Stimulated activated memory B cell treated with anti-CD40 and anti-IgM and Interleukin-4, amounts not matched to agents 10 μg/mL and 1 μg/mL and 100 μg/mL, for 72 hours (primary cell): ENCODE results near the gene PHYKPL.

Experiments
- ATAC-seq: fragments of 150-1000 bp; cut with Tn5 transposase; 2 replicates; pipeline ENCODE4 v1.10.0; 2021
- H3K27ac Mint-ChIP-seq: one replicate; pipeline ENCODE4 v1.8.0; 2022; ENCODE audit warnings: mild to moderate bottlenecking, mixed read lengths
- H3K27me3 Mint-ChIP-seq: one replicate; pipeline ENCODE4 v1.8.0; 2022; ENCODE audit warnings: mixed read lengths
- H3K36me3 Mint-ChIP-seq: one replicate; pipeline ENCODE4 v1.8.0; 2022; ENCODE audit warnings: mixed read lengths
- H3K4me1 Mint-ChIP-seq: one replicate; pipeline ENCODE4 v1.8.0; 2022; ENCODE audit warnings: mixed read lengths
- H3K4me3 Mint-ChIP-seq: one replicate; pipeline ENCODE4 v1.8.0; 2022; ENCODE audit warnings: mild to moderate bottlenecking, moderate library complexity, mixed read lengths
- H3K9me3 Mint-ChIP-seq: one replicate; pipeline ENCODE4 v1.8.0; 2022; ENCODE audit warnings: mixed read lengths

The PHYKPL gene

DNA sequence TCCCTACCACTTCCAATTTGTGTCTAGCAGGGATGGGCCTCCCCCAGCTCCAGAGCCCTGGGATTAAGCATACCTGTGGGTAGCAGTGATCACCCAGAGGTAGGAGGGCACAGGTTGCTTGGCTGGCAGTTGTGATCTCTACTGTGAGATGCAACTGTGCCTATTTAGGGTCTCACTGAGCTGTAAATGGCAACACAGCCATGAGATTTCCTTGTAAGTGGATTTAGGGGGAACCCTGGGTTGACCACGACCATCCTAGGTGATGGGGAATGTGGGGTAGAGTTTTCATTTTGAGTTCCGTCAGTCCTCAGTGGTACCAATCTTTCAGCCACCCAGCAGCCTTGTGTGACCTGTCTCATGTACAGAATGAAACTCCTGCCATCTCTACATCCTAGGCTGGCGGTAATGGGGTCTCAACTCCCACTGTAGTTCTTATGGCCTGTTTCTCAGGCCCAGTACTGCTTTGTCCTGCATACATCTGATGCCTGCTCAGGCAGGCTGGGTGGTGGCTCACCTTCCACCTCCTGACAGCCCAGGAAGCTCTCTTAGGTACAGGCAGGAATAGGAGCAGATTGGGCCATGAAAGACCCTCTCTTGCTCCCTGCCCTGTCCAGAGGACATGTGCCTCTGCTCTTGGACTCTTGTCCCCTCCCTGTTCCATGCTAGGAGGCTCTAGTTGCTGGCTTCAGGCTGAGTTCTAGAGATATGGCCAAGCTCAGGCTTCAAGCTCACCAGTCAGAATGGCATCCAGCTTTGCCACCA, 20.2 kb downstream of the PHYKPL start:
- peaks cover 70% of the 10 kb centered on the region for H3K36me3 Mint-ChIP-seq
- H3K27ac Mint-ChIP-seq: no peak overlapping the region
- H3K9me3 Mint-ChIP-seq: no peaks in the 10 kb centered on the region
- H3K27me3 Mint-ChIP-seq: no peaks in the 10 kb centered on the region
- no peak overlapping the region for H3K4me3 Mint-ChIP-seq
- H3K4me1 Mint-ChIP-seq: peaks cover 62% of the 10 kb centered on the region
- ATAC-seq: no peak

DNA sequence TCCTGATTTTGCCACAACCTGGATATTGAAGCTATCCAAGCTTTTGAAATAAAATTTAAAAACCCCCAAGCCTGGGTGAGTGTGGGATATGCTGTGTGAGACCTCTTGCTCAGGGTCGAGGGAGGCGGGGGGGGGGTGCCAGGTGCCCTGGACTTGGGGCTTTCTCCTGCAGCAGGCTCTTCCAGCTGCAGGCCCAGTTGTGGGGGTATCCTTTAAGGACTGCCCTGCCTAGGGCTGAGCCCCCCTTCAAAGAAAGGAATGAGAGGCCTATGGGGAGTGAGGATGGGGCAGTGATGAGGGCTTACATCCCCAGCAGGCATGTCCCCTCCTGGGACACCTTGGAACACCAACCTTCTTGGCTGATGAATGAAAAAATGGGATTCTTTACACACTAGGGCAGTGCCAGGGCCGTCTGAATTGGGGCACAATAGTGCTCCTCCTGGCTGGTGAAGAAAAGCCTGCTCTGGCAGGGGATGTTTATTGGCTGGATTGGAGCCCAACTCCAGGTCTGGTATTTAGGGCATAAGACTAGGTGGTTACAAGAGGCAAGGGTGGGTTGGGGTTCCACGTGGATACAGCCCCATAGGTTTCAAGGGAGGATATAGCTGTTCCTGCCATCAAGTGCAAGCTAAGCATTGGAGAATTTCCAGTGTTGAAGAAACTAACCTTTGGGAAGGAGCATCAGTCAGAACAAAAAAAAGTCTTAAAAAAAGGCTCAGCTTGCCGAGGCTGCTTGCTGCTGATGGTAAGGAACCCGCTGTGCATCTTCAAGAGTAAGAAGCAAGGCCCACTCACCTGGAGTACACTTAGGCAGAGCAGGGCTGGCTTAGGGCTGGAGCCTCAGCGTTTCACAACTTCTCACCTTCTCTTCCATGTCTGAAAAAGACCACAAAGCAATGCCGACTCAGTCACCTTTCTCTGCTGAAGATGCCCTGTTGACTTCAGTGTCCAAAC, 21.2 kb downstream of the PHYKPL start:
- ATAC-seq: no peak
- Mint-ChIP-seq H3K36me3 (peaks cover 65% of the 10 kb centered on the region), H3K9me3 (no peaks in the 10 kb centered on the region), H3K4me1 (peaks cover 67% of the 10 kb centered on the region), H3K27ac (peak overlapping the region; percentile 27), H3K4me3 (no peak overlapping the region), H3K27me3 (no peaks in the 10 kb centered on the region)

DNA sequence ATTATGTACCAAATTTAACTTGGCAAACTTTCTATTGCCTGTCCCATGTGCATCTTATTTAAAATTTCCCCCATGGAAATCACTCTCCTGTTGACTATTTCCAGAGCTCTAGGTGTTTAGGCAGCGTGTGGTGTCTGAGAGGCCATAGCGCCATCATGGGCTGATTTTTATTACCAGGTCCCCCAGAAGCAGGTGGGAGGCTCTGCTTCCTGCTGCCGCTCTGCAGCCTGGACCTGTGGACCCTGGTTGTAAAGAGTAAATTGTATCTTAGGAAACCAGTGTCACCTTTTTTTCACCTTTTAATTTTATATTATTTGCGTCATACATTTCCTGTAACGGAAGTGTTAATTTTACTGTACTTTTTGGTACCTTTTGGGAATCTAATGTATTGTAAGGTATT, 21.9 kb downstream of the PHYKPL start:
- ATAC-seq: no peak
- Mint-ChIP-seq H3K27me3 (no peaks in the 10 kb centered on the region), H3K36me3 (peaks cover 68% of the 10 kb centered on the region), H3K9me3 (no peaks in the 10 kb centered on the region), H3K4me3 (no peak overlapping the region), H3K4me1 (peaks cover 67% of the 10 kb centered on the region), H3K27ac (peak overlapping the region; percentile 64)

DNA sequence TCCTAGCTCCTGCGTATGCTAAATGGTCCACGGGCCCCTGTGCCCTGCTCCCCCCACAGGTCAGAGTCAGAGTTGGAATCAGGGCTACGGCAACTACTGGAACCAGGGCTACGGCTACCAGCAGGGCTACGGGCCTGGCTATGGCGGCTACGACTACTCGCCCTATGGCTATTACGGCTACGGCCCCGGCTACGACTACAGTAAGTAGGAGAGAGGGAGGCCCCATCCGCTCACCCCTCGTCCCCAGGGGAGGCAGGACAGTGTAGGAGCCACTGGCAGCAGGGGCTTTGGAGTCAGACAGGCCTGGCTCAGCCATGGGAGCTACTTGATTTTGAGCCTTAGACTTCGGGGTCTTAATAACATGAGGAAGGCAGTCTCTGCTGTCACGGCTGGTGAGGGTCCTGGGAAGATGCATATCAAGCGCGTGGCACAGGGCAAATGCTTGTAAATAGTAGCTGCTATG, 22.5 kb downstream of the PHYKPL start:
- peak overlapping the region; percentile 64 for H3K27ac Mint-ChIP-seq
- no peak for ATAC-seq
- H3K36me3 Mint-ChIP-seq: peaks cover 68% of the 10 kb centered on the region

DNA sequence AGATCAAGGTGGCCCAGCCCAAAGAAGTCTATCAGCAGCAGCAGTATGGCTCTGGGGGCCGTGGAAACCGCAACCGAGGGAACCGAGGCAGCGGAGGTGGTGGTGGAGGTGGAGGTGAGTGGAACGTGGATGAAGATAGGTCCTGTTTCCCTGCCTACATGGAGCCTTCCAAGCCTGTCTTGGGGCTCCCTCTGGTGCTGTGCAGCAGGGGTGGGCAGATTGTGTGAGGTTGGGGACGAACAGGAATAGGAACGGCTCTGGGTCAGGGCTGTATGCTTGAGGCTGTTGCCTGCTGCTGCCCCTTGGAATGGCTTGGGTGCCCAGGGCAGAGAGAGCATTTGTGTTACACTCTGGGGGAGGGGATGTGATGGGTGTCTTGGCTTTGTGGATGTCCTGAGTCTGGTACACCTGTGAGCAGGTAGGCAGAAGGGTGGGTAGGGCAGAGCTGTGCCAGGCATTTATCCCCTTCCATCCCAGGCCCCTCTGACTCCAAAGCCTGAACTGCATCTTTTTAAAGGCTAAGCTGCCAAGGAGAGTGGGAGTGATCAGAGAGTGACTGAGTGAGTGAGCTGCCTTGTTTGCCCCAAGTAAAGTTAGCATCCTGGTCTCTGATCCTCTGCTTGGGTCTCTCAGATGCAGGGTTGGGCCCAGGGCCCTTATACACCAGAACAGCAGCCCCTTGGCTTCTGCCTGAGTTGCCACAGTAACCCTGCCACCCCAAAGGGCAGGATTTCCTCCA, 23.1 kb downstream of the PHYKPL start:
- peaks cover 56% of the 10 kb centered on the region for H3K4me1 Mint-ChIP-seq
- H3K4me3 Mint-ChIP-seq: no peak overlapping the region
- H3K36me3 Mint-ChIP-seq: peaks cover 69% of the 10 kb centered on the region
- no peak for ATAC-seq
- no peaks in the 10 kb centered on the region for H3K27me3 Mint-ChIP-seq
- H3K27ac Mint-ChIP-seq: peak overlapping the region; percentile 64
- no peaks in the 10 kb centered on the region for H3K9me3 Mint-ChIP-seq

More for the DNA sequence above, 22.5 kb downstream of the PHYKPL start:
- H3K27me3 Mint-ChIP-seq: no peaks in the 10 kb centered on the region
- no peak overlapping the region for H3K4me3 Mint-ChIP-seq
- H3K4me1 Mint-ChIP-seq: peaks cover 62% of the 10 kb centered on the region
- no peaks in the 10 kb centered on the region for H3K9me3 Mint-ChIP-seq

DNA sequence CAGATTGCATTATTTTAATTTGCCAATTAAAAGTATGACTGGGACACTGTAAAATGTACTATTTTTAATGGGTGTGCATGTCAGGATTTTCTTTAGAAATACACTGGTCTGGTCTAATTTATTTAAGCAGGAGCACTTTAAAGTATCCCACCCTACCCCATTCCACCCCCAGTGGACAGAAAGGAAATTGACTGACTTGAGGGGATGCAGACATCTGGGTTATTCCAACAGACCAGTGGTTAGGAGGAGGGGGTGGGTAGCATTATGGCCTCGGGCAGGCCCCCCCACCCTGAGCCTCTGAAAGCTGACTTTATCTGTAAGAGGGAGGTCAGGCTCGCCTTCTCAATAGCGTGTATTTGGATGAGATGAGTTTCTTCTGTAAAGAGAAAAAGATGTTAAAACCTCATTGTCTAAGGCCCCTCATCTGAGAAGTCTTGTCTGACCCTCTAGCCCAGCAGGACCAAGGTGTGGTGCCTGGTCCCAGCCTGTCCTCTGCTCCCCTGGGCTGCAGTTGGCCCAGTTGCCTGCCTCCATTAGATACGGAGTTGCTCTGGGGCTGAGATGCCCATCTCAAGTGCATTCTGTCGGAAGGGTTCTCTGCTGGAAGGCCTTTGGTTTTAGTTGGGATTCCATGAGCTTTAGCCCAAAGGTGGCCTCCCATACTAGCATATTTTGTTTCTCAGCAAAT, 23.9 kb downstream of the PHYKPL start:
- H3K4me3 Mint-ChIP-seq: no peak overlapping the region
- H3K9me3 Mint-ChIP-seq: no peaks in the 10 kb centered on the region
- peak overlapping the region; percentile 64 for H3K27ac Mint-ChIP-seq
- H3K27me3 Mint-ChIP-seq: no peaks in the 10 kb centered on the region
- H3K36me3 Mint-ChIP-seq: peaks cover 69% of the 10 kb centered on the region
- no peak for ATAC-seq
- H3K4me1 Mint-ChIP-seq: peaks cover 51% of the 10 kb centered on the region

DNA sequence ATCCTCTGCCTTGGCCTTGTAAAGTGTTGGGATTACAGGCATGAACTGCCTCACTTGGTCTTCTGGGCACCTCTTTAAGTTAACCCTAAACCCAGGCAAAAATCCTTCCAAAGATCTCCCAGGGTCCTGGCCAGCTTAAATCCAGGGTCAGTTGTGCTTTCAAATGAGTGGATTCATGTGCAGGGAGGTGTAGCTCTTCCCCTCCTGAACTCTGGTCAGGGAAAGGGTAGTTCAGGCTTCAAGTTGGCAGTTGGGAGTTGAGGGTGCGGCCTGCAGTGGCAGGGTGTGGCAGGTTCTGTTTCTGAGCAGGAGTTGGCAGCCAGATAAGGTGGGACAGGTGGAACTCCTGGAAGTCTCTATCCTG, 24.7 kb downstream of the PHYKPL start:
- Mint-ChIP-seq H3K4me3 (no peak overlapping the region), H3K4me1 (peaks cover 47% of the 10 kb centered on the region), H3K36me3 (peaks cover 61% of the 10 kb centered on the region), H3K27me3 (no peaks in the 10 kb centered on the region), H3K27ac (peak overlapping the region; percentile 37), H3K9me3 (no peaks in the 10 kb centered on the region)
- no peak for ATAC-seq

DNA sequence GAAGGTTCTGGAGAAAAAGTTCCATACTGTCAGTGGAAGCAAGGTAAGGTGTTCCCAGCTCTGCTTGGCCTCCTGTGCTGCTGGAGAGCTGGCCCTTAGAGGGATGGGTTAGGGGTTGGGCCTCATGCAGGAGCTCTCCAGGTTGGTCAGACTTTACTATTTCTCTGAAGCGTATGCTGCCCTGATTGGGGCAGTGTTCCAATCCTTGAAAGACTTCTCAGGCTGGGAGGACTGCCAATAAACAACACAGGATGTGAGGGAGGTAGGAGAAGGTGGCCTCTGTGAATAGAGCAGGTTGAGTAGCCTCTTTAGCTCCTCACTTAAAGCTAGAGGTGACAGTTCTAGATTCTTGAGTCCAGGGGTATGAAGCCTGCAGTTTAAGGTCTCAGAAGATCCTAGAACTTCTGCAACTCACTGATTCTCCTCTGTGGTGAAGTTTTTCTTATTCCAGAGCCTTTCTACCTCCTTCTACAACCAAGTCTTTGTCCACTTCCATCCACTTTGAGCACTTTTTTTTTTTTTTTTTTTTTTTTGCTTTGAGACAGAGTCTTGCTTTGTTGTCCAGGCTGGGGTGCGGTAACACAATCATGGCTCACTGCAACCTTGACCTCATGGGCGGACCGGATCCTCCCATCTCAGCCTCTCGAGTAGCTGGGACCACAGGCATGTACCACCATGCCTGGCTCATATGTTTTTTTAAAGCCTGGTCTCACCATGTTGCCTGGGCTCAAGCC, 25.3 kb downstream of the PHYKPL start:
- Mint-ChIP-seq H3K27ac (peak overlapping the region; percentile 37), H3K9me3 (no peaks in the 10 kb centered on the region), H3K4me1 (peaks cover 47% of the 10 kb centered on the region), H3K4me3 (no peak overlapping the region), H3K36me3 (peaks cover 58% of the 10 kb centered on the region), H3K27me3 (no peaks in the 10 kb centered on the region)
- no peak for ATAC-seq

DNA sequence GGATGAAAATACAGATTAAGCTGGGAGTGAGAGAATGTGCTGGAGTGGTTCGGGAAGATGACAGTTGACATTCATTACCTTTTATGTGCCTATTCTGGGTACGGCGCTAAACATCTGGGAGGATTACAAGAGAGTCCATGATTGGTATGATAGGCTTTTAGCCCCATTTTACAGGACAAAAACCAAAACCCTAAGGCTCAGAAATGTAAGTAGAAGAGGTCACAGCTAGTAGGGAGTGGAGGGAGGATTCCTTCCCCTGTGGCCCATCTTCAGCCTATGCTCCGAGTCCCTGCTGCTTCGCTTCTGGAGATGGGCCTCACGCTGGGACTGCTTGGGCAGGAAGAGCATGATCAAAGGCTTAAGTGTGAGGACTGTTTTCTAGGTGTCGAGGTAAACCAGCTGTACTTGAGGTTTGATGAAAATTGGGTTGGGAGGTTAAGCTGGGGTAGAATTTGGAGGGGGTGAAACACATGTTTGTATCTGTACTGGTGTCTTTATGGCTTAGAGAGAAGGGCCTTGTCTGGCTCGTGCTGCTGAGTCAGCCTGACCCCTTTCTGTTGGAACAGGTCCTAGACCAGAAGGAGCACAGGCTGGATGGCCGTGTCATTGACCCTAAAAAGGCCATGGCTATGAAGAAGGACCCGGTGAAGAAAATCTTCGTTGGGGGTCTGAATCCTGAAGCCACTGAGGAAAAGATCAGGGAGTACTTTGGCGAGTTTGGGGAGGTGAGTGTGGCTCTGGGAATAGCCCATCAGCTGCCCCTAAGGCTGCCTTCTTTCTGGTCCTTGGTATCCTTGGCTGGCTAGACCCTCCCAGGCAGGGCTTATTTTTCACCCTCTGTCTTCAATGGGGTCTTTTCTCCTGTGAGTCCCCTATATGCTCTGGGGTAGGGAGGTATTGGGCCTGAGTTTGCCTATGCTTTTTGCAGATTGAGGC, 26.2 kb downstream of the PHYKPL start:
- Mint-ChIP-seq H3K36me3 (peaks cover 52% of the 10 kb centered on the region), H3K4me3 (peak overlapping the region; percentile 72), H3K9me3 (no peaks in the 10 kb centered on the region), H3K27ac (peak overlapping the region; percentile 73), H3K4me1 (peaks cover 47% of the 10 kb centered on the region), H3K27me3 (no peaks in the 10 kb centered on the region)
- no peak for ATAC-seq

DNA sequence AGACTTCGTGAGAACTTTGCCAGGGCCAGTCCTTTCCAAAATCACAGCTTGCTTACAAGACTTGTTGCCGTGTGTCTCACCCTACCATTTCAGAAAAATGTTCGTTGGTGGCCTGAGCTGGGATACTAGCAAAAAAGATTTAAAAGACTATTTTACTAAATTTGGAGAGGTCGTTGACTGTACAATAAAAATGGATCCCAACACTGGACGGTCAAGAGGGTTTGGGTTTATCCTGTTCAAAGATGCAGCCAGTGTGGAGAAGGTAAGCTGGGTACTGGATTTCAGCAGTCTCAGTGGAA, 26.9 kb downstream of the PHYKPL start:
- H3K27ac Mint-ChIP-seq: peak overlapping the region; percentile 73
- H3K27me3 Mint-ChIP-seq: no peaks in the 10 kb centered on the region
- H3K4me3 Mint-ChIP-seq: peak overlapping the region; percentile 72
- H3K36me3 Mint-ChIP-seq: peaks cover 47% of the 10 kb centered on the region
- H3K4me1 Mint-ChIP-seq: peaks cover 41% of the 10 kb centered on the region
- ATAC-seq: no peak
- no peaks in the 10 kb centered on the region for H3K9me3 Mint-ChIP-seq

DNA sequence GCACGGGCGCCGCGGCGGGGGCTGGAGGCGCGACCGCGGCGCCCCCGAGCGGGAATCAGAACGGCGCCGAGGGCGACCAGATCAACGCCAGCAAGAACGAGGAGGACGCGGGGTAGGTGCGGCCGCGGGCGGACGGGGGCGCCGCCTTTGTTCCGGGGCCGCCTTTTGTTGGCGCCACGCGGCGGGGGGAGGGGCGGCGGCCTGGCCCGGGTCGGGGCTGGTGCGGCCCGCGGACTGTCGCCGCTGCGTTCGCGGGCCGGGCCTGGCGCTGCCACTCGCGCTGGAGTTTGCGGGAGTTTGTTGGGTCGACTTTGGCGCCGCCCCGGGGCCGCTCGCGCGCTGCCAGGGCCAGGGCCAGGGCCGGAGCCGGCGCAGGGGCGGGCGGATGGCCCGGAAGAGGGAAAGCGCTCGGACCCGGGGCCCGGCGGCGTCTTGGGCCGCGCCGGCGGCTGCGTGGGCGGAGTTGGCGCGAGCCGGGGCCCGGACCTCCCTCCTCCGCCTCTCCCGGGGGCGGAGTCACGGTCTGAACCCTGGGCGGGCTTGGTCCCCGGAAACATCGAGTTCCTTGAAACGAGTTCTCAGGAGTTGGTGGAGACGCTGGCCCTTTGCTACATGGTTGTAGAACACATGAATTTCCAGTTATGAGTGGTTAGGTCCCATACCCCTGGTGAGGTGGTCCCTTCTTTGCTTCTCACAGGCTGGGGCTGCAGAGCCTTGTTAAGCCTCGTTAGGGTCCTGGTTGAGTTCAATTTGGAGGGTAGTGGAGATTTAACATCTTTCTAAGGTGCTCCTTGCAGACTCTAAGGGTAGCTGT, 27.5 kb downstream of the PHYKPL start:
- Mint-ChIP-seq H3K27me3 (no peaks in the 10 kb centered on the region), H3K4me3 (peak overlapping the region; percentile 89), H3K36me3 (peaks cover 43% of the 10 kb centered on the region), H3K9me3 (no peaks in the 10 kb centered on the region), H3K27ac (peak overlapping the region; percentile 93), H3K4me1 (peaks cover 38% of the 10 kb centered on the region)
- ATAC-seq: peak; percentile 76

DNA sequence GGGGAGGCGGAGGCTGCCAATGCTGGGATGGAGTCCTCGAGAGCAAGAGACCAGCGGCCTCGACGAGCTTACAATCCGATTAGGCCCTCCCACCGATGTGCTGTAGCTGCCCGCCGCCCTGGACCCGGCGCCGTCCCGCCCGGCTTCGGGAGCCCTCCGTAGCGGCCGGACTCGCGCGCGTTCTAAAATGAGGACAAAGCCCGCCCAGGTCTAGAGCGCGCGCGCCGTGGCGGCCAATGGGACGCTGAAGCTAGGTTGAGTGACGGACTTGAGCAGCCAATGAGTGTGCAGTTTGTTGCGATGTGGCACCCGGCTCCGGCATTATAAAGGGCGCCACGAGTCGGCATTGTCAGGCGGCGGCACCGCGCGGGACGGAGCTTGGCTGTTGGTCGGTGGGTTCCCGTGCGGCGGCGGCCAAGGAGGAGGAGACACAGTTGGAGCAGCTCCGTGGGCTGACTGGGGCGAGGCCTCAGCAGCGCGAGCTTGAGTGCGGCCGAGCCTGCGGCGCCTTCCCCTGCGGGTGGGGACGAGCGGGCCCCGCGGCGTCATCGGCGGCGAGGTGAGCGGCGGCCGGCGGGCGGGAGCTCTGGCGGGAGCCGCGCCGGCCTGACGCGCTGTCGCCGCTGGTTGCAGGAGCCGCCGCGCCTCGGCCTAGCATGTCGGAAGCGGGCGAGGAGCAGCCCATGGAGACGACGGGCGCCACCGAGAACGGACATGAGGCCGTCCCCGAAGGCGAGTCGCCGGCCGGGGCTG, 28.2 kb downstream of the PHYKPL start, which contains the start of gene HNRNPAB:
Gene HNRNPAB (plus strand): TSS at position 352 of the 753 bp plus-strand sequence. CDS start 305 bp downstream, at position 657.
- peak within 1 kb of the TSS; percentile 89 for H3K4me3 Mint-ChIP-seq
- H3K9me3 Mint-ChIP-seq: no peaks in the 10 kb centered on the region
- peaks cover 30% of the 10 kb centered on the region for H3K4me1 Mint-ChIP-seq
- H3K27ac Mint-ChIP-seq: peak within 1 kb of the TSS; percentile 93
- peak; percentile 94 for ATAC-seq
- H3K36me3 Mint-ChIP-seq: peaks cover 35% of the 10 kb centered on the region
- H3K27me3 Mint-ChIP-seq: no peaks in the 10 kb centered on the region
